ENCODE results near the gene ALDOA.

ALDOA gene

DNA sequence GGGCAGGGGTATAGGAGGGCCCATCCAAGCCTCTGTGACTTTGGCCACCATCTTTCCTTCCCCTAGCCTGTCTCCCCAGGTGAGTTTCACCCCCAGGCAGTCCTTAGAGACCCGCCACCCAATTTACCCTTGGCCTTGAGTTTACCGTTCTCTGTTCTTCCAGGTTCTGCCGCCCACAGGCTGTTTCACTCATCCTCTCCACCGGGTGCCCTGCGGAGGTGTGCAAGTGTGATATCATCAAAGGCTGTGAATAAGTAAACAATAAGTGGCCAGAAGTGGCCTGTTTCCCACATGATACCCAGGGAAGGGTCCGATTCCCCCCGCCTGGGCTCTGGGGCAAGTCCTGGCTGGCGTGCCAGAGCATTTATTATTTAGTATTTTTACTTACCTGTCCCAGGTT, 19.4 kb upstream of the ALDOA start:
- no peak for DNase-seq

DNA sequence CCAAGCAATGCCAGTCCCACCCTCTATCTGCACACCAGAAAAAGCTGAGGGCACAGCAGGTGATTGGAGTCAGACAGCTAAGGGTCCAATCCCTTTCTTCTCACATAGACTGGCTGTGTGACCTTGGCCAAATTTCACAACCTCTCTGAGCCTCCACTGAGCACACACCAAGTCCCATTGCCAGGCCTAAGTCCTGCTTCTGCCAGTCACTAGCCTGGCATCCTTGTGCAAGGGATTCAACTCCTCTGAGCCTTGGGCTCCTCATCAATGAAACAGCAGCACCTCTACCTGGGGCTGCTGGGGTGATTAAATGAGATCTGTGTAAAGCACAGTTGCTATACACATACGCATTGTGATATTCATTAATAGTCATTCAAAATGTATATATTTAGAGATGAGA, 19.0 kb upstream of the ALDOA start:
- no peak for DNase-seq

DNA sequence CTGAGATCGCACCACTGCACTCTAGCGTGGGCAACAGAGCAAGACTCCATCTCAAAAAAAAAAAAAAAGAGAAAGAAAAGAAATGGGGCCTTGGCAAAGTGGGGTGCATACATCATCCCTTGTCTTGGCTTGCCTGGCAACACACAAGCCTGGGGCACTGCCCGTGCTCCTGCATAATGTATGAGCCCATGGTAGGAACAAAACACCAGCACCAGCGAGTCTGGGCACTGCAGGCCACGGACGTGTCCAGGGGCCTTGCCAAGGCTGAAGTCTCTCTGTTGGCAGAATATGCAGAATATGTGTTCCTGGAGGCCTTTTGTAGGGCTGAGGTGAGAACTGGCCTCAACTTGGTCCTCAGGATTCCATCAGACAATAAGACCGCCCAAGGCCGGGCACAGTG, 15.7 kb upstream of the ALDOA start:
- DNase-seq: no peak

DNA sequence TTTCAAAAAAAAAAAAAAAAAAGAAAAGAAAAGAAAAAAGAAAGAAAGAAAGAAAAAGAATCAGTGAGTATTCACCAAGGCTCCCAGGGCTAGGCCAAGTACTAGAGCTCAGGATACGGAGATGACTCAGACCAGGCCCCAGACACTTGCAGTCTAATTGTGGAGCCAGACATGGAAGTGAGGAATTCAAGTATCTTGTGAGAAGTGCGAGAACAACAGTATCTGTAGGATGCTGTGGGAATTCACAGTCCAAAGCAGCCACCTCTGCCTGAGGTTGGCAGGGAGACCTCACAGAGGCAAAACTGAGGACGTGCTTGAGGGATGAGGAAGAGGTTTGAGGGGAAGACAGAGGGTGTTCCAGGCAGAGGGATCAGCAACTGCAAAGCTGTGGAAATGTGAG, 14.0 kb upstream of the ALDOA start:
- DNase-seq: no peak

DNA sequence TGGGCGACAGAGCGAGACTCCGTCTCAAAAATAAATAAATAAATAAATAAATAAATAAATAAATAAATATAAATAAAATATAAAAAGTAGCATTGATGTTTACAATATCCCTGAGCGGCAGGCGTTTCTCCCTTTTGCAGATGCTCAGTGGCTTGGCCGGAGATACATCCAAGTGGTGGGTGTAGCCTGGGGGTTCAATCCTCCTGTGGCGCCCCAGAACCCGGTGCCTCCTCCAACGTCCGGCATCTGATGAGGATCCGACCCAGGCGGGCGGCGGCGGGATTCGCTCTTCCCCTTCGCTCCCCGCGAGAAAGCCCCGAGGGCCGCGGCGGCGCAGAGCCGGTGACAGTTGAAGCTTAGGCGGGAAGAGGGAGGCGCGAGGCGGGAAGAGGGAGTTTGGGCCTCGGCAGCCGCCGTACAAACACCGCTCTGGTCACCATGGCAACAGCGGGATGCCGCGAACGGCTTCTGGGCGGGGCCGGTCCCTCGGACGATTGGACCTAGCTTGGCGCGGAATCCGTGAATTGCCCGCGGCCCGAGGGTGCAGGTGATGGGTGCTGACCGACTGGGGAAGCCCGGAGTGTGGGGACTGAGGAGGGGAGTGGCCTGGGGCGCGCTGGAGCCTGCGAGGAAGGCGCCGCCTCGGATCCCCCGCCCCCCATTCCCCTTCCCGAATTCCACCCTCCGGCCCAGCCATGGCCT, 12.7 kb upstream of the ALDOA start:
- DNase-seq: peak; percentile 80

DNA sequence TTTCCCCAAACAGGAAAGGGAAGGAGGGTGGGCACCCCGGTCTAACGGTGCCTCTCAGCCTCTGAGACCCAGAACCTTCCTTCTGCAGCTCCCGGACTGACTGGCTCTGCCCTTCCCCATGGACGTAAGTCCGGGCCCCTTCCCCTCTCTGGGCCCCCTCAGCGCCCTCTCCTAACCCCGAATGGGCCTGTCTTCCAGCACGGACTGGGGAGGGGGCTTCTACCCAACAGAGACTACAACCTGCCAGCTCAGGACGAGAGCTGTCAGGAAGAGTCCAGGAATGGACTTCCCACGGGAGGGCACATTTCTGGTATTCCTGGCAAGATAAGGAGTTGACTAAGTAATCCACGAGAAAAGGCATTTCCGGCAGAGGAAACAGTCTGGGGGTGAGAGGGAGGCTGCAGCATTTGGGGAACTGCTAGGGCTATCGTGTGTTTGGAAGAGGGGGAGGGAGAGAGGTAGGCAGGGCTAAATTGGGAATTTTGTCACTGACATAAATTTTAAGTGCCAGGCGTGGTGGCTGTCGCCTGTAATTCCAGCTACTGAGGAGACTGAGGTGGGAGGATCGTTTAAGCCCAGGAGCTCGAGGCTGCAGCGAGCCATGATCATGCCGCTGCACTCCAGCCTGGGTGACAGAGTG, 12.1 kb upstream of the ALDOA start:
- DNase-seq: no peak

DNA sequence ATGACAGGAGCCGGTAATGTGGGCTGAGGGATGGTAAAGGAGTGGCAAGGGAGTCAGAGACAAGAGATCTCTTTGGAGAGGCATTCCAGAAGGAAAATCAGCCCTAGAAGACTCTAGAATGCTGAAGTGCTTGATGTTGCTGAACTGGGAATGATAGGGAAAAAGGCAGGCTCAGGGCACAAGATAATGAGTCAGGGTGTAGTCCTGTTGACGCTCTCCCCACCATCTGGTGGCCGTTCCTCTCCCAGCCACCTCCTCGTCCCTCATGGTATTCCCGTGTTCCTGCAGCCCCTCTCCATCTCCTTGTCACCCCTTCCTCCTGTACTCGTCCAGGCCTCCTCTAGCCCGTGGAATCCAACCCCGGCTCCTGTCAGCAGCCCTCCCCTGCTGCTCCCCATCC, 11.1 kb upstream of the ALDOA start:
- DNase-seq: no peak

DNA sequence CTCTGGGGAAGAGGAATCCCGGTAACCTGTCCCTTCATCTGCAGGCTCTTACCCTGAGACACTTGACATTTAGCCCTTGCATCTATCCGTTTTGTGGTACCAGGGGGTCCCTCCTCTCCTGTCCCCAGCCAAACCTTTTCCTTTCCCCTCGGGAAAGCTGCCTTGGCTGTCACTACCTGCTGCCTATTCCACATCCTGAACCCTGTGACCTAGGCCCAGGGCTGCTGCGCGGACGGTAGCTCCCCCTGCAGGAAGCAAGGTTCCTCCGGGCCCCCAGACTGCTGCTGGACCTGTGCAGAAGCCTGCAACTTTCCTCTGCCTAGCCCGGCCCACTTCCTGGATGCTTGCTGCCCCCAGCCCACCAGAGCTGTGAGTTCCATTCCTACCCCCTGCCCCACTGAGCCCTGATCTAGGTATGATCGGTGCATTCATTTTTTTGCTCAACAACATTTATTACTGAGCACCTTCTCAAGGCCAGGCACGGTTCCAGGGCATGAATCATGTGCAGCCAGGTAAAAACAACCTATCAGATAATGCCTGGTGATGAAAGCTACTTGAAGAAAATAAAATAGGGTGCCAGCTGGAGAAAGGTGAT, 10.5 kb upstream of the ALDOA start:
- no peak for DNase-seq

DNA sequence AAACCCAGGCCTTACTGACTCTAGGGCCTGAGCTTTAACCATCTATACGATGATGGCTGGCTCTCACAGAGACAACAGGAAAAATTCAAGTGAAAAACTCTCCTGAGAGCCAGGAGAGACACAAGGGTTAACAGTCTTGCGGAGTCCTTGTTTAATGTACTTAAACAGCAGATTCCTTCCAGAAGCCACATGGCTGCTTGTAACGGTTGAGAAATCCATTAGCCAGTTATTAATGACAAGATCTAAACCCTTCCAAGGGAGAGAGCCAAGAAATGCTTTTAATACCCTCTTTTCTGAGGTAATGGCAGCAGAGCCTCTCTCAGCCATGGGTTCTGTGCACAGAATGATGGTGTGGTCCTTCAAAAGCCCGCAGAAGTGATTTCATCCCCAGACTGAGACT, 5.2 kb upstream of the ALDOA start:
- DNase-seq: no peak

DNA sequence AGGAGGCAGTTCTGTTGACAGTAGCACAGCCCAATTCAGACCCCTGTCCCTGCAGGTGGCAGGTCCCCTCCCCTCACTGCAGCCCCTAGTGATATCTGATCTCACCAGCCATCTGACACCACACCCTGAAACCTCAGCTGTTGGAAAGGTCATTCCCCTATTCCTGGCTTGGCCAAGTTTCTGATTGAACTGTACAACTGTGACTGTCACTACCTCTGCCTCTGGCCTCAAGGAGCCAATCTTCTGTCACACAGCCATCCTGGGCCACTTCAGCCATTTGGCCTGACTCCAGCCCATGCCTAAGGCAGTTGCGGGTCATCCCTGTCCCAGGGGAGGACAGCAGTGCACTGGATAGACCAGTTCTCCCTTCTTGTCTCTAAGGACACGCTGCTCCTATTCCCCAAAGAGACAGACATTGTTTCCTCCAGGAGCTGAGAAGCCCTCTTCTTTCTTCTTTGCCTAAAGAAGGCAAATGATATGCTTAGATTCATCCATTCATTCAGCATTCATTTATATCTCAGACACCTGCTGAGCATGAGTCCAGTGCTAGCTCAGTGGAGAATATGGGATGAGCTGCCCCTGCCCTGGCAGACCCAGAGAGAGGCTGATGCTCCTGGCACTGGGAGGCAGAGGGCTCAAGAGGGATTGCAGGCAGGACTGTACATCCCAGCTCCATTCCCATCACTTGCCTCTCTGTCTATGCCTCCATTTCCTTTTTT, 4.6 kb upstream of the ALDOA start:
- DNase-seq: no peak

DNA sequence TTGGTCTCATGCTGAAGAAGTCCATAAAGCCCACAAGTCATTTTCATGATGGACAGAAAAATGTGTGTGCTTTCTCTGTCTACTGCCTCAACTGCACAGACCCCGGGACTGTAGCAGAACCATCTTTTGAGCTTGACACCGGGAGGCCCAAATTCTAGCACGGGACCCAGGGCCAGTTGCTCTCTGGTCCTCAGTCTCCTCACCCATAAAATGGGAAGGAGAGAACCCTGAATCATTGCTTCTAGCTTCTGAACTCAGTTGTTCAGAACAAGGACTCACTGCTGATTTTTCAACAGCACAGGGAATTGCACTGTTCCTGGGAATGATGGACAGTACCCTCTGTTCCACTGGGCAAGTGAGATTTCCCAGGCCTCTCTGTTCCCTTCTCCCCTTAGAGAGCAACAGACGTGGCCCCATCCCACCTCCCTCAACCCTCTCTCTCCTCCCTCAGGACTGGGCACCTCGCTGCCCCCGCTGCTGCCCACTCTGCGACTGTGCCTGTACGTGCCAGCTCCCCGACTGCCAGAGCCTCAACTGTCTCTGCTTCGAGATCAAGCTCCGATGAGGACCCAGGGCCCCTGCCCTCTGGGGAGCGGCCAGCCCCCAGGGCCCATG, 2.2 kb upstream of the ALDOA start:
- DNase-seq: no peak

DNA sequence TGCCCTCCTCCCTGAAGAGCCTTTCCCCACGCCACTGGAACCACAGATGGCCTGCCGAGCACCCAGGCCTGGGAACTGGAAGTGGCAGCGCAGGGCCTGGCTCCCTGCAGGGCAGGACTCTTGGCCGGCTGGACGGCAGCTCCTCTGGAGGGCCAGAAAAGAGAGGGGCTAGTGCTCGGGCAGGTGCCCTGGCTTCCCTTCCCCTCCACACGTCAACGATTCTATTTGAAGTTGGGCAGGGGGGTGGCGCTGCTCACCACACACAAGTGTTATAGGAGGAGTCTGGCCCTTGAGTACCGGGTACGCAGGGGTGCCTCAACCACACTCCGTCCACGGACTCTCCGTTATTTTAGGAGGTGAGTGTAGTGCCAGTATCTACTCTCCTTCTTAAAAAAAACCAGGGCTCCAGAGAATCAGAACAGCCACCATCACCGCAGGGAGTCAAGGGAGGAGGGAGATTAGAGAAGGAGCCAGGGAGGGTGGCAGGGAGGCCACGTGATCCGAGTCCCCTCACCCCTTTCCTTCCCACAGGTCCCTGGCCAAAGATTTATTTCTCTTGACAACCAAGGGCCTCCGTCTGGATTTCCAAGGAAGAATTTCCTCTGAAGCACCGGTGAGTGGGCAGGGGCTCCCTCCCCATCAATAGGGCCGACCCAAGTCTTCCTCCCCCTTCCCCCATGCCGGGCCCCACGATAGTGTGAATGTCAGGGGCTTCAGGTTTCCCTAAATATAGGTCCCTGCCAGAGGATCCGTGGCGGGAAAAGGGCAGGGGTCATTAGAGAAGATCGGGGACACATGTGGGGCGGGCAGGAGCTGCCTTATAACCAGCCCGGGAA, 1.4 kb upstream of the ALDOA start:
- no peak for DNase-seq

DNA sequence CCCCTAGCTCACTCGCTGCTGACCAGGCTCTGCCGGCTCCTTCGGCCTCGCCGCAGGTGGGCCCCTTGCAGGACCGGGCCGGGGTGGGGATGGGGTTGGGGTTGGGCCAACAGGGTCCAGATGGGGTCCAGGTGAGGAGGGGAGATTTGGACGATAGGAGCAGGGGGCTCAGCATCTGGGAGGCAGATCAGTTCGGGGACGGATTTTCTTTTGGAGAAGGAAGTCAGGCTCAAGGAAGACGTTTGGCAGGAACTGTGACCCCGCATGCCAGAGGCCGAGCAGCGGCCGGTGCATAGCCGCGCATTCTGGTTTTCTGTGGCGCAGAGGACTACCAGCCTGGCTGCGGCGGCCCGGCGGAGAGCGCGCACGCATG, 845 bp upstream of the ALDOA start:
- DNase-seq: no peak

DNA sequence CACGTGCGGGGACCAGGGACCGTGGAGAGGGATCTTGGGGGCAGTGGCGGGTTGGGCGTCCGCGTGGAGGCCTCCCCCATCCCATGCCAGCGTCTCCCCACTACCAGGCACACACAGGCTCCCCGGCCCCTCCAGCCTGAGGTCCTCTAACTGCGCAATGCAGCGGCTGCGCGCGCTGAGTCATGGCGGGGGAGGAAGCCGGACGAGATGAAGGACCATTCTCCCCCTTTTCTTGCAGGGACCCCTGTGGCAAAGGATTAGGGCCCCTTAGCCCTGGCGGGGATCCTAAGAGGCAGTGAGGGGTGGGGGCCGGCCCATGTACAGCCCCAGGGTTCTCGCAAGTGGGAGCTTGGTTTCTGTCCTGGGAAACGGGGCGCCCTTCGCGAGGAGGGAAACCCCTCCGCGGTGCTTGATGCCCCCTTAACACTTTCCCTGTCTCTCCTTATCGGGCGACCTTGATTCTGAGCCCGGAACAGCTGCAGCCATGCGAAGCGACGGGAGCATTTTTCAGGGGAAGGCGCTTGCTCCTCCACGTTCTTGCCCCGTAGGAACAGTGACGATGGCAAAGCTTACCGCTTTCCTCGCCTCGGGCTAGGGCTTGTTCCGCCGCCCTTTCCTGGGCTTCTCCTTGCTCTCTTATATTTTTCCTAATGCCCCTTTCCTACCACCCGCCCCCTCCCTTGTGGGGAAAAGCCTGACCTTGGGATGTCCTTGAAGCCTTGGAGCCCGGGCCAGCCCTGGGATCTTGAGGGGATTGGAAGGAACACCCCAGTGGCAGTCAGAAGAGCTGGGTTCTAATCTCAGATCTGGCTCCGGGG, 592 bp downstream of the ALDOA start:
- peak; percentile 69 for DNase-seq

DNA sequence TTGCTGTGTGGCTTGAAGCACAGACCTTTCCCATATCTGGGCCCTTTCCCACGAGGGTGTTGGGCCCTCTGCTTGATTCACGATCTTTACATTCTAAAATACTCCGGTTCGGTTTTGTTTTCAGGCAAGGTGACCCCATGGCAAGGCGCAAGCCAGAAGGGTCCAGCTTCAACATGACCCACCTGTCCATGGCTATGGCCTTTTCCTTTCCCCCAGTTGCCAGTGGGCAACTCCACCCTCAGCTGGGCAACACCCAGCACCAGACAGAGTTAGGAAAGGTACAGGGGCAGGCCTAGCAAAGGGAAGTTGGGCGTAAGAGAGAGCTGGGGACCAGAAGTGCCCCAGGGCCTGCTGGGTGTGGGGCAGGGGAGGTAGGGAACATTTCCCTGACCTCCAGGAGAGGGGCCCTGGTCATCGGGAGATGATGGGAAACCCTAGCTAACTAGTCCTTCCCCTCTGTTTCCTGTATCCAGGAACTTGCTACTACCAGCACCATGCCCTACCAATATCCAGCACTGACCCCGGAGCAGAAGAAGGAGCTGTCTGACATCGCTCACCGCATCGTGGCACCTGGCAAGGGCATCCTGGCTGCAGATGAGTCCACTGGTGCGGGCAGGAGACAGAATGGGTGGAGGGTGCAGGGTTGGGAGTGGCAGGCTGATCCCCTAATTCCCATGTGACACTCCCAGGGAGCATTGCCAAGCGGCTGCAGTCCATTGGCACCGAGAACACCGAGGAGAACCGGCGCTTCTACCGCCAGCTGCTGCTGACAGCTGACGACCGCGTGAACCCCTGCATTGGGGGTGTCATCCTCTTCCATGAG, 1.4 kb downstream of the ALDOA start:
- DNase-seq: no peak

DNA sequence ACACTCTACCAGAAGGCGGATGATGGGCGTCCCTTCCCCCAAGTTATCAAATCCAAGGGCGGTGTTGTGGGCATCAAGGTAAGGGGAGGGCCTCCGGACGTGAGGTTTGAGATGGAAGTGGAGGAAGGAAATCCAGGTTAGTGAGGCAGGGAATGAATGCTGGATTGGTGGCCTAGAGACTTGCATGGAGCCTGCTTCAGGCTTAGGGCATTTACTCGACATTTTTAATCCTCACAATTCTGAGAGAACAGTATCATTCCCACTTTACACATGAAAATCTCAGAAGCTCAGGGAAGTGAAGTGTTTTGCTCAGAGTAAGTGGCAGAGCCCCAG, 2.0 kb downstream of the ALDOA start:
- DNase-seq: no peak

DNA sequence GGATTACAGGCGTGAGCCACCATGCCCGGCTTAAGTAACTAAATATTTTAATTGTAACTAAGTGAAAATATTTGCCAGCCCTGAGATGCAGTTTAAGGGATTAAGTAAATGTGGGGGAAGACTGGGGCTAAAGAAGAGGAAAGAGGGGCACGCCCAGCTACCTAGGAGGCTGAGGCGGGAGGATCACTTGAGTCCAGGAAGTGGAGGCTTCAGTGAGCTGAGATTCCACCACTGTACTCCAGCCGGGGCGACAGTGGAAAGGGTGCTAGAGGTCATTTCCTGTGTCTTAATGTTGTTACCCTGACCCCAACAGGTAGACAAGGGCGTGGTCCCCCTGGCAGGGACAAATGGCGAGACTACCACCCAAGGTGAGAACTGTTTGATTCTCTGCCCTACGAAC, 2.8 kb downstream of the ALDOA start:
- DNase-seq: no peak

DNA sequence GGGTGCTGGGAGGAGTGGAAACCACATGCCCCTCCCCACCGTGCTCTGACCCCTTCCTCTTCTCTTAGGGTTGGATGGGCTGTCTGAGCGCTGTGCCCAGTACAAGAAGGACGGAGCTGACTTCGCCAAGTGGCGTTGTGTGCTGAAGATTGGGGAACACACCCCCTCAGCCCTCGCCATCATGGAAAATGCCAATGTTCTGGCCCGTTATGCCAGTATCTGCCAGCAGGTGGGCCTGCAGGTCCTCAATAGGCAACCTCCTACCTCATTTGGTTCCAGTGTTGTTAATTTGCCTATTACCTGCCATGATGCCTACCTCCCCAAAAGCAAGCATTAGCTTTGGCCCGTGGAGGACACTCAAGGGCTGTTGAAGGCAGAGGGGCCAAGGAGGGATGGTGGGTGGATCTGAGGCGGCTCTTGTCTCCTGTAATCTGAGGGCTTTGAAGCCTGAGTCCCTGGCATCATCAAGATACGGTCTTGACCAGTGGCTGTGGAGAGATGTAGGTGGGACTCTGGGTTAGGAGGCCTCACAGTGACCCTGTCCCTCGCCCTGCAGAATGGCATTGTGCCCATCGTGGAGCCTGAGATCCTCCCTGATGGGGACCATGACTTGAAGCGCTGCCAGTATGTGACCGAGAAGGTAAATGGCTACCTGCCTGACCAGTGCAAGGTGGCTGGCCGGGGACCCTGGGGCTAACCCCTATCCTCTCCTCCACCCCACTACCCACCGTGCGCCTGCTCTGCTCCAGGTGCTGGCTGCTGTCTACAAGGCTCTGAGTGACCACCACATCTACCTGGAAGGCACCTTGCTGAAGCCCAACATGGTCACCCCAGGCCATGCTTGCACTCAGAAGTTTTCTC, 3.4 kb downstream of the ALDOA start:
- DNase-seq: no peak

DNA sequence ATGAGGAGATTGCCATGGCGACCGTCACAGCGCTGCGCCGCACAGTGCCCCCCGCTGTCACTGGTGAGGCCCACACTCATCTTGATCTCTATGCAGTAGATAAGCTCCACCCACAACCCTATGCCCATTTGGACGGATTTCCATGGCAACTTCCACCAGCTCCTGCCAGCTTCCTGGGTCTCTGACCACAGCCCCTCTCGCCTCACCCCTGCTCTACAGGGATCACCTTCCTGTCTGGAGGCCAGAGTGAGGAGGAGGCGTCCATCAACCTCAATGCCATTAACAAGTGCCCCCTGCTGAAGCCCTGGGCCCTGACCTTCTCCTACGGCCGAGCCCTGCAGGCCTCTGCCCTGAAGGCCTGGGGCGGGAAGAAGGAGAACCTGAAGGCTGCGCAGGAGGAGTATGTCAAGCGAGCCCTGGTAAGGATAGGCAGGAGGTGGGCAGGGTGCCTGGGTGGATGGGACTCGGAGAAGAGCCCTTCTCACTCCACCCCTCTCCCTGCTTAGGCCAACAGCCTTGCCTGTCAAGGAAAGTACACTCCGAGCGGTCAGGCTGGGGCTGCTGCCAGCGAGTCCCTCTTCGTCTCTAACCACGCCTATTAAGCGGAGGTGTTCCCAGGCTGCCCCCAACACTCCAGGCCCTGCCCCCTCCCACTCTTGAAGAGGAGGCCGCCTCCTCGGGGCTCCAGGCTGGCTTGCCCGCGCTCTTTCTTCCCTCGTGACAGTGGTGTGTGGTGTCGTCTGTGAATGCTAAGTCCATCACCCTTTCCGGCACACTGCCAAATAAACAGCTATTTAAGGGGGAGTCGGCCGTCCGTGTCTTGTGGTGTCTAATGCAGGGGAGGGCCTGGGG, 4.3 kb downstream of the ALDOA start:
- no peak for DNase-seq
